ENCODE results near the gene PTGER3.
"Not testable (repeated sequence)": the region's sequence is repeated elsewhere in the genome, so short reads cannot be mapped to it uniquely, and the experiment has no call there.

Gene PTGER3

DNA sequence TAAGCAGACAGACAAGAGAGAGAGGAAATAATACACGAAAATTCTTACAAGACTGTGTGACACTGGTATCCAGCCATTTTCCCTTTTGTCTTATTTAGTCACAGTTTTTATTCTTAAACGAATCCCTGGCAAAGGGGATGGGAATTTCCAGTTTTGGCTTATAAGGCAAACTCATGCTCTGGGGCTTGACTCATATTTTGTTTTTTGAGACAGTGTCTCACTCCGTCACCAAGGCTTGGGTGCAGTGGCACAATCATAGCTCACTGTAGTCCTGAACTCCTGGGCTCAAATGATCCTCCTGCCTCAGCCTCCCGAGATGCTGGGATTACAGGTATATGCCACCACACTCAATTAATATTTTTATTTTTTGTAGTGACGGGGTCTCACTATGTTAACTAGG, 31.9 kb downstream of the PTGER3 start:
- in situ Hi-C loops (cut with MboI; ENCODE audit: low sequenced_read_pairs), result no loop called here

DNA sequence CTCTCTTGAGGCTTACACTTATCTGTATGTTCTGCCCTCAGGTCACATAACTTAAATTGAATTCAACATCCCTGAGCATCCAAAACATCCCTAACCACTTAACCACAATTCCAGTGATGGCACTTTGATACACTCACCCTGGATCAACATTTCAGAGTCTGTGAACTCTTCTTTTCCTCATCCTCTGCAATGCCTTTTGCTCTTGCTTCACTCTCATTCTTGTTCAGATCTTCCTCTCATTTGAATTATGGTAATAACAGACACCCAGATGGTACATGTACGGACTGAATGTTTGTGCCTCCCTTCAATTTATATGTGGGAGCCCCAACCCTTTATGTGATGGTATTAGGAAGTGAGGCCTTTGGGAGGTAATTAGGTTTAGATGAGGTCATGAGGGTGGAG, 33.4 kb downstream of the PTGER3 start:
- in situ Hi-C loops (cut with MboI; ENCODE audit: low sequenced_read_pairs), result no loop called here

DNA sequence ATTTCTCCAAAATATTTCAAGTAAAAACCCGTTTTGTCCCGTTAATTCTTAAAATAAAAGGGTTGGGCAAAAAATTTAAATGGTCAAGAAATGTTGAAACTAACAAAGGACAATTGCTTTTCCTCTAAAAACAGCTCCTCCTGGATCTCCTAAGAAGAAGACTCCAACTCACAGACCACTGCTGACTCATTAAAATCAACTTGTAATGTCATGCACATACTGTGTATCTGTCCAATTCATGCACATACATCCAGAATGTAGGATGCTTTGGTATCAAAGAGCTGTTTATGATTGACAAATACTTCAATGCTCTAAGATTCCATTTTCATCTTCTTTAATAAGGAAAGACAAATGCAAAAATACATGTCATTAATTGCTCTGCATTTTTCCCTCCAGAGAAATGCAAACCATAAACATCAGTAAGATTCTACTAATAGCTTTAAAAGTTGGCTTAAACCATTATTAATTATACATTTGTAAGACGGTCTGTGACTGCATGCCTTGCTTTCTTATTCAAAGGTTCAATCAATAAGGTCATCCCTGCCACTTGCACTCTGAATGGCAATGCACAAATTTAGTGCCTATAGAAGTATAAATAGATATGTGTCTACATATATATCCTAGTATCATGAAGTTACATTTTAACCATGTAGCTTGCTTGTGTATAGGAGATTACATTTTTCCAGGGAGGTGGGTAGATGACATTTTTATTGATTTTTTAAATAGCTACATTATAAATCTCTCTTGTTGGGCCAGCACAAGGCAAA, 44.7 kb downstream of the PTGER3 start:
- in situ Hi-C loops (cut with MboI; ENCODE audit: low sequenced_read_pairs), result no loop called here

DNA sequence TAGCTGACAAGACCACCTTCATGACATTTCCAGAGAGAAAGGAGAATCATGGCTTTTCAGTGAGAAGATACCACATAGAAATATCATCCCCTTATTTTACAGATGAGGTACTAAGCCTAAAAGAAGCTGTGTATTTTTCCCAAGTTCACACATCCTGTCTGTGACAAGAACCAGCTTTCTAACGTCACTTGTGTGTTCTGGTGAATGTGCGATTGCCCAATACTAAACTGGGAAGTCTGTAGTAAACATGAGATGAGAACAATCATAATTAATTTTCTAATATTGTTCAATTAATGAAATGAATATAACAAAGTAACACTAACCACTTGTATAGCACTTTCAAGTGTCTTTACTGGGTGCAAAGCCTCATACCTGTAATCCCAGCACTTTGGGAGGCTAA, 46.0 kb downstream of the PTGER3 start:
- in situ Hi-C loops (cut with MboI; ENCODE audit: low sequenced_read_pairs), result no loop called here

DNA sequence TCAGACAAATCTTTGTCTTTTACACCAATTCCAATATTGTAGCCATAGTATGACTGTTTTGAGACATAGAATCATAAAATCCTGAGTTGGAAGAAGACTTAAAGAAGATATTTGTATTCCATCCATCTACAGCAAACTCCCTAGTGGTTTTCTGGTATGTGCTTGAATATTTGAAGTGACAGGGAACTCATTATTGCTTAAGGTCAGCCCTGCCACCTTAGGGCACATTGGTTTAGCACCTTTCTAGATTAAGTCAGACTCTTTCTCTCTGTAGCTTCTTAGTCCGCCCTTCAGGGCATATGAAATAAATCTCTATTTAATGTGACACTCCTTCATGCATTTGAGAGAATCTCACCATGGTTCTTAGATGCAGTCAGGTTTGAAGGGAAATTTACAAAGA, 49.8 kb downstream of the PTGER3 start:
- in situ Hi-C loops (cut with MboI; ENCODE audit: low sequenced_read_pairs), result no loop called here

DNA sequence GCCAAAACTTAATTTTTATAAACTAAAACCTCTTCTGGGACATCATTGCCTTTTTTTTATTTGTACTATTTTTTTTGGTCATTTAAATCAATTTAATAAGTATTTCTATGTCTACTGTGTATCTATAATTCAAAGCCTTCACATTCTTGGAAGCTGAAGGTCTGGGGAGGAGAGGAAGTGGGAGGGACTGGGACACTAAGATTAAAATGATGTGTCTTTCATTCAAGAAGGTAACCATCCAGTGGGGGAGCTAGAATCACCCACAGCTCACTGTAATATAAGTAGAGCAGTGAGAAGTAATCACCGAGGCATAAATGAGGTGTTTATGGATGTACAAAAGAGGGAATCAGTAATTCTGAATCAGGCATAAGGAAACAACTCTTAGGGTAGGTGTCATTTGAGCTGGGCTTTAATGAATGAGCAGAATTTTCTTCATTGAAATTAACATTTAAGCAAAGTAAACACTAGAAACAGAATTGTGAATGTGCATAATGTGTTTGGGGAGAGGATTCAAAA, 52.8 kb downstream of the PTGER3 start:
- in situ Hi-C loops (cut with MboI; ENCODE audit: low sequenced_read_pairs), result no loop called here

DNA sequence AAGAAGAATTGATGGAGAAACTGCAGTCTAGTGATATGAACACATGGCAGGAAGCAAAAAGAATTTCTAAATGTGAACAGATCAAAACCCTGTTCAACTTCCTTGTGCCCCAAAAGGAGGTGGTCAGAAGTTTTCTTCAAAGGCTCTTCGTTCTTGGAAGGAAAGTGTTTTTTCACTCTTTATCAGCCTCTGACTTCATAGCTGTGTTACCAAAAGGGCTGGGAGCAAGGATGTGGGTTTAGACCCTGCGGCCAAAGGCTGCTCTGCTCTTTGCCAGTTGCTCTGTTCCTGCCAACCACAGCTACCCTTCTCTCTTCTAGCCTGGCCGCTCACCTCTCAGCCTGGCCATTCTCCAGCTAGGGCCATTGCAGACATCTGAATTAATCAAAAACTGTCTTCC, 53.8 kb downstream of the PTGER3 start:
- in situ Hi-C loops (cut with MboI; ENCODE audit: low sequenced_read_pairs), result no loop called here

DNA sequence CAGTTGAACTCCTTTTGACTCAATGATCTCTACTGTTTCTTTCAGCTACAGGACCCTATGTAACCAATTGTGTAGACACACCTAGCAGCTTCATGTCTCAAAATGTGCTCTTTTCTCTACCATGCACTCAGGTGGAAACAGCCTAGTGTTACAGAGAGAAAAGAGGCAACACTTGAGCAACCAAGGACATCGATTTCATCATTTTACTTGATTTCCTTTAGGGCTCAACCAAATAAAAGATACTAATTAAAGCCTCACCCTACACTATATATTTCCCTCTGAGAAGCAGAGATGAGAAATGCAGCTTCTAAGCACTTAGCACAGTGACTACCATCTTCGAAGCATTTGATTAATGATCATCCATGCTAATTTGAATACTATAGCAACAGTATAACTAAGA, 55.1 kb downstream of the PTGER3 start:
- in situ Hi-C loops (cut with MboI; ENCODE audit: low sequenced_read_pairs), result no loop called here

DNA sequence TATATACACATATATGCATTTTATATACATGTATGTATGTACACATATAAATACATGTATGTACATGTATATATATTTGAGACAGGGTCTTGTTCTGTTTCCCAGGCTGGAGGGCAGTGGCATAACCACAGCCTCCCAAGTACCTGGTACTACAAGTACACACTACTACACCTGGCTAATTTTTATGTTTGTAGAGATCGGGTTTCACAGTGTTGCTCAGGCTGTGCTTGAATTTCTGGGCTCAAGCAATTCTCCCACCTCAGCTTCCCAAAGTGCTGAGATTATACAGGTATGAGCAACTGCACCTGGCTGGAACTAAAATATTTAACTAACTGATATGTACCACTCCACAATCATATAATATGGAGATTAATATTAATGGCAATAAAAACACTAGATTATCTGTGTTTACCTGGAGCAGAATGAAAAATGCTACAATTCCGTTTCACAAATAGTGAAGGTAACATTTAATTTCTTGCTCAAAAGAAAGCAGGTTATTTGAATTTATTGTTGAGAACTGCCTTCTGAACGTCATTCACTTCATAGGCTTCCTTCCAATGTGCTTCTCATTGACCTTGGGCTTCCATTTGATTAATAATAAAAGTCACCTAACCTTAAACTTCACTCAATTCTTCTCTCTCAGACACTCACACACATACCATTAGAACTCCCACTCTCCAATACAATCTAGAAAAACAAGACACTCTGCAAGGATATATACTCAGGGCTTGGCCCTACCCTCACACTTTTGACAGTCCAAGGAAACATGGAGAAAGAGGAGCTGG, 57.0 kb downstream of the PTGER3 start:
- in situ Hi-C loops (cut with MboI; ENCODE audit: low sequenced_read_pairs), result no loop called here

DNA sequence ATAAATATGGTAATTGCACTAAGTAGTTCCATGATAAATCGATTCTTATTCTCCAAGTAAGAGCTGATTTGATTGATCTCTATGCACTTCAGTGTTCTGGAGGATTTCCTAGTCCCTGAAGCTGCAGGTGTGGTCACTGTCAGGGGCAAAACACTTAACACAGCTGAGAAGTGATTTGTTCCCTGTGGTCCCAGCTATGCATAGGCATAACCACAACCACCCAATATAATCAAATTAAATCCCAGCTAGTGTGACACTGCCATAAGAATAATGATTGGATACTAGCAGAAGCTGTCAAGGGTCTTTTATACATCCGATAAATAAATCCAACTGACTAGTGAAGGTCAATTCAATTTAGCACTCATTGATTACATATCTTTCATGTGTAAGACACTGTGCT, 60.1 kb downstream of the PTGER3 start:
- in situ Hi-C loops (cut with MboI; ENCODE audit: low sequenced_read_pairs), result no loop called here

DNA sequence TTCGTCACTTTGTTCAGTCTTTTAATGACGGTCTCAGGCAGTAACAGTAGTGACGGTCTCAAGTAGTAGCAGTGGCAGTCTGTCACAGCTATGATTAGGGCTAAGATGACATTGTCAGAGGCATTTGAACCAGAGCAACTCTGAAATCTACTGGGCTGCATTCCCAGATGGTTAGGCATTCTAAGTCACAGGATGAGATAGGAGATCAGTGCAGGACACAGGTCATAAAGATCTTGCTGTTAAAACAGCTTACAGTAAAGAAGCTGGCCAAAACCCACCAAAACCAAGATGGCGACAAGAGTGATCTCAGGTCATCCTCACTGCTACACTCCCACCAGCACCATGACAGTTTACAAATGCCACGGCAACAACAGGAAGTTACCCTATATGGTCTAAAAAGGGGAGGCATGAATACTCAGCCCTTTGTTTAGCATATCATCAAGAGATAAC, 61.8 kb downstream of the PTGER3 start:
- in situ Hi-C loops (cut with MboI; ENCODE audit: low sequenced_read_pairs), result not testable (repeated sequence)

DNA sequence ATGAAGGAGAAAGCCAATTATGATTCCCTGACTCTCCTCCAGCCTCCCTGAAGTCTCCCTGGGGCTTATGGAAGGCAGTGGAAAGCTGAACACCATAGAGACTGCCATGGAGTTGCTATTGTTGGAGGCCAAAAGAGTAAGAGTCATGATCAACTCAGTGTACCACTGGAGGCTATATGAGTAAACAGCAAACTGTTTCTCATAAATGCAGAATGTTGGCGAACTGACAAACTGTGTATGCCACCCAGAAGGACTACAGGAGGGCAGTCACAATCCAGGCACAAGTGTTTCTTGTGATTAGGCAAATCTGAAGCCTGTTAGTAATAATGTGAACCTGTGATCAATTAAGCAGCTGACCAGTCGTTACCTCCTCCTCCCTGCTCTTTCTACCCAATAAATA, 62.3 kb downstream of the PTGER3 start:
- in situ Hi-C loops (cut with MboI; ENCODE audit: low sequenced_read_pairs), result not testable (repeated sequence)

DNA sequence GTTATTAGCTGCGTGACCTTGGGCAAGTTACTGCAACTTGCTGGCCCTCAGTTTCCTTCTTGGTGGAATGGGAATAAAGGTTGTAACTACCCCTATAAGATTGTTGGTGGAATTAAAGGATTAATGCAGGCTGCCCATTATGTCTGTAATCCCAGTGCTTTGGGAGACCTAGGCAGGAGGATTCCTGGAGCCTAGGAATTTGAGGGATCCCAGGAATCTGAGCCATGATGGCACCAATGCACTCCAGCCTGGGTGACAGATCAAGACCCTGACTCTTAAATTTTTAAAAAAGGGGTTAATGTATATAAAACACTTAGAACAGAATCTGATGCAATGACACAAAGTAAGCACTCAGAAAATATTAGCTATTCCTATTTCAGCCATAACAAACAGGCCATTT, 67.3 kb downstream of the PTGER3 start:
- in situ Hi-C loops (cut with MboI; ENCODE audit: low sequenced_read_pairs), result no loop called here

DNA sequence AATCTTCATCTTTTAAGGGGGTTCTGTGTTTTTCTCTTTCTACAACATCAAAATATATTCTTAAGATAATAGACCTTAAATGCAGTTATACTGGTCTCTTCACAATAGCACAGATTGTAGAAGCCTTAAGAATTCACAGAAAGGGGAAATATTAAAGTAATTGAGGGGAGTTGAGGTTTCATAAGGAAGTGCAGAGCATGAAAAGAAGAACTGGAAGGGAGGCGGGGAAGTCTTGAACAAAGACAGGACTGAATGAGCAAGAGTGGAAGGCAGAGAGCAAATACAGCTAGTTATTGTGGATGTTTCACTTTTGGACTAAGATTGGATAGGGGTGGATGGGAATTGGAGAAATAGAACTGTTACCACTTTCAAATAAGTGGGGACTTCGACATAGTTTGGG, 67.7 kb downstream of the PTGER3 start:
- in situ Hi-C loops (cut with MboI; ENCODE audit: low sequenced_read_pairs), result no loop called here

DNA sequence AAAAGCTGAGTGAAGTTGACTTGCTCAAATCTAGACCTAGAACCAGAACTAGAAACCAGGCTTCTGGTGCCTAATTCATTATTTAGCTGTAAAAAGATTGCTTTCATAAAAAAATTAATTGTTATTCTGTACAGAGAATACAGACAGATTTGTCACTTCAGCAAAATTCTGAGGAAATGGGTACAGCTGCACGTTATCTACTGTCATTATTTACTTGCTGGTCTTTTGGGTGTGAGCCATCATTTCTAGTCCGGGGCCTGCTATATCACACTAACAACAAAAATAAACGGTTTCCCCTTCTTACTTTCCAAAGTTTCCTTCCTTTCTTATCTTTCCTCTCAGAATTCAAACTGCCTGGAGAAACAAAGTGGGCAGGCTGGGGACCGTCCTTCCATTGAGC, 68.3 kb downstream of the PTGER3 start:
- in situ Hi-C loops (cut with MboI; ENCODE audit: low sequenced_read_pairs), result no loop called here

DNA sequence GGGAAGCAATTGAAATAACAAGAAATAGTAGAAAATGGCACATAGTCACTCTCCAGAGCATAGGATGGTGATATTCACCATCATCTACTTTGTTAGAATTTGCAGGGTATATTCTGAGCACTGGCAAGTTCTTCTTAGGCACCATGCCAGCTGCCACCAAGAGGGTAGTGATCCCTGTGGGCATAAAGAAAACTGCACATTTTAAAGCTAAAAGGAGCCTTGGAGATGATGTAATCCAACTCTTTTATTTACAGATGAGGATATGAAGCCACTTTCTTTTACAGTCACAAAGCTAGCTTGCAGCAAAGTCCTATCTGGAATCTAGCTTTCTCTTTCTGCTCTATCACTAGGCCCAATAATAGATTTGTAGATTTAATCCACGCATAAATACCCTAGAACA, 69.0 kb downstream of the PTGER3 start:
- in situ Hi-C loops (cut with MboI; ENCODE audit: low sequenced_read_pairs), result no loop called here

DNA sequence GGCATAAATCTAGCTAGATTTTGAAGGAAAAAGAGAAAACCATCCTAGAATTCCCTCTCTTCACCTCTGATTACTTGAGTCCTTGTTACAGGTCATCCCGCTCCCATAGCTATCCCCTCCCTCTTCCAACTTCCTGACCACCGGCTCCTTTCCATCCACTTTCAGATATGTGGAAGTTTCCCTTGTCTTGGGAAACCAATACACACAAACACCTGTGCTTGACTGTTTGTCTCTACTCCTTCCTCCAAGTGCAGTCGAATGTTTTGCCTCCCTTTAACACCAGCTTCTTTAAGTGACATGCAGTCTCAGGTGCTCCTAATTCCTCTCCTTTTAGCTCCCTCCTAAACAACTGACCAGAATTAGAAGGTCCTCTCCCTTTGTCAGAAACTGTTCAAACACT, 70.0 kb downstream of the PTGER3 start:
- in situ Hi-C loops (cut with MboI; ENCODE audit: low sequenced_read_pairs), result no loop called here

DNA sequence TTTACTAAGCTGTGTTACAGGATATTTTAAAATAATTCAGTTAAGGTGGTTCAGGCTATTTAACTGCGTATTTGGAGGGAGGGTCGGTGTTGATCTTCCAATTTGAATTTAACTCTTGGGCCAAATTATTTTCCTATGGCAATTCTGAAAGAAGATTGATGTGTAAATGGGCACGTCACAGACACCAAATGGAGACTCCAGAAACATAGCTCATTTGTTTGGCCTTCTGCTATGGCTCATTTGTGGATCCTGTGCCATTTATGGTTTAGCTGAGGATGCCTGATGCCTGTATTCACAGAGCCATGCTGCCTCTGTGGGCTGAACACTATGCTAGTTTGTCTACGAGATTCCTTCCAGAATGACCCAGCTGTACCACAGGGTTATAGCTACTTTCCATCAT, 70.6 kb downstream of the PTGER3 start:
- in situ Hi-C loops (cut with MboI; ENCODE audit: low sequenced_read_pairs), result no loop called here

DNA sequence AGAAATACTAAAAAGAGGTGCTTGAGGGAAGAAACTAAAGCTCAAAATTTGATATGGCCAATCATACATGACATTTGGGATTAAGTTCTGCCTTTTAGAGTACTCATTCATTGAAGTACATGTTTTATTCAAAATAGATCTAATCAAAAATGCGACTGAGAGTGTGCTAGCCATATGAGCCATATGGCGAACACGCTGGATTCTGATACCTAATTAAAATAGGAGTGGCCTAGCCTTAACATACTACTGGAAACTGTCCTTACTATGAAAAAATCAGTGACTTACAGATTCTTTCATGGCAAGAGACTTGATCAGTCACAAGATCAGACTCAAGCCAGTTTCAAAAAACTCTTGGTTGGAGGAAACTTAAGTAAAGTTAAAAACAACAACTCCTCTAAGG, 73.9 kb downstream of the PTGER3 start:
- in situ Hi-C loops (cut with MboI; ENCODE audit: low sequenced_read_pairs), result no loop called here

DNA sequence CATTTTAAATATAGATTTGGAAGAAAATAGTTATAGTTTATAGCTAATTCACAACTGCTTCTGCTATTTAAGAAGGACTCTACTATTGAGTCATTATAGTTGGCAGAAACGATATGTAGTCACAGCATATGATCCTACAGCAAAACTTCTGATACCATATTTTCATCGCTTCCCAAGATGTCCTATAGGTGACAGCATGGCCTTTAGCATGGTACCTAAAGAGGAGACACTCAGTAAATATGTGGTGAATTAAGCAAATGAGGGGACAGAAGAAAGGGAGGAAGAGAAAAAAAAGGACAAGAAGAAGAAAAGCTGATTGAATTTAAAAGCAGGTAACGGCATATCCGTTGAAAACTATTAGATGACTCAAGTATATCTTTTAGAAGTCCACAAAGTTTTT, 77.2 kb downstream of the PTGER3 start:
- in situ Hi-C loops (cut with MboI; ENCODE audit: low sequenced_read_pairs), result no loop called here

DNA sequence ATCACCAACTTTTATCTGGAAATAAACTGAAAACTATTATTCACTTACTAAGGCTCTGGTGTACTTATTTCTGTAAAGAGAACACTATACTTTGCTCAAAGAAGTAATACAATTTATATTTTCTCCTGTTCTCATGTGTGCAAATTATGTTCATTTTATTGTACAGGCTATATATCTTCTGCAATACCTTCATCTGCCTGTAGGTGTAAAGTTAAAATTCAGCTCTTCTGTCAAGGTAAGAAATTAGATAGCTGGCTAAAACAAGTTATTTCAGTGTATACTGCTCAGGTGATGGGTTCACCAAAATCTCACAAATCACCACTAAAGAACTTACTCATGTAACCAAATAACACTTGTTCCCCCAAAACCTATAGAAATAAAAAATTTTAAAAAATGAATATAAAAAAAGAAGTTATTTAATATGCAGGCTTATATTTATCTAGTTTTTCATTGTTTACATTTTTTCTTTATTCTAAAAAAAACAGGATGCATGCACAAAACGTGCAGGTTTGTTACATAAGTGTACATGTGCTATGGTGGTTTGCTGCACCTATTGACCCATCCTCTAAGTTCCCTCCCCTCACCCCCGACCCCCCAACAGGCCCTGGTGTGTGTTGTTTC, 81.5 kb downstream of the PTGER3 start:
- in situ Hi-C loops (cut with MboI; ENCODE audit: low sequenced_read_pairs), result no loop called here

DNA sequence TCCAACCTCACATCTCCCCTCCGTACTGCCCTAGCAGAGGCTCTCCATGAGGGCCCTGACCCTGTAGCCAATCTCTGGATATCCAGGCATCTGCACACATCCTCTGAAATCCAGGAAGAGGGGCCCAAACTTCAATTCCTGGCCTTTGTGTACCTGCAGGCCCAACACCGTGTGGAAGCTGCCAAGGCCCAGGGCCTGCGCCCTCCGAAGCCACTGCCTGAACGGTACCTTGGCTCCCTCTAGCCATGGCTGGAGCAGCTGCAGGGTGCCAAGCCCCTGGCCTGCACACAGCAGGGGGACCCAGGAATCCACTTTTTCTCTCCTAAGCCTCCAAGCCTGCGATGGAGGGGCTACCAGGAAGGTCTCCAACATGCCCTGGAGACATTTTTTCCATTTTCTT, 84.2 kb downstream of the PTGER3 start:
- in situ Hi-C loops (cut with MboI; ENCODE audit: low sequenced_read_pairs), result no loop called here
